HEK293 (cell line): ENCODE measurements around the gene TTN.

Source experiments
- GLI4 ChIP-seq: fragments of 450-650 bp; formaldehyde crosslinking; IDR thresholded peaks from 2 replicates; pipeline ENCODE4 v1.5.1; 2016; ENCODE audit warnings: missing biosample characterization, missing genetic modification characterization
- GLIS1 ChIP-seq: fragments of 450-650 bp; formaldehyde crosslinking; IDR thresholded peaks from 2 replicates; pipeline ENCODE4 v1.5.1; 2016; ENCODE audit warnings: missing biosample characterization, missing genetic modification characterization
- HOXC10 ChIP-seq: sonication (generic); formaldehyde crosslinking; IDR thresholded peaks from 2 replicates; pipeline ENCODE4 v1.8.1; 2023; ENCODE audit warnings: mild to moderate bottlenecking, missing genetic modification reagents
- HOXD13 ChIP-seq: sonication (generic); formaldehyde crosslinking; IDR thresholded peaks from 2 replicates; pipeline ENCODE4 v1.8.0; 2022; ENCODE audit warnings: missing genetic modification reagents, borderline replicate concordance
- IKZF3 ChIP-seq: fragments of 450-650 bp; IDR thresholded peaks from 2 replicates; pipeline ENCODE4 v1.5.0; 2018; ENCODE audit warnings: missing biosample characterization, mild to moderate bottlenecking, missing genetic modification characterization, moderate library complexity
- PRDM2 ChIP-seq: fragments of 450-650 bp; formaldehyde crosslinking; IDR thresholded peaks from 2 replicates; pipeline ENCODE4 v1.5.1; 2016; ENCODE audit warnings: missing biosample characterization, missing genetic modification characterization, borderline replicate concordance
- SP2 ChIP-seq: fragments of 450-650 bp; formaldehyde crosslinking; IDR thresholded peaks from 2 replicates; pipeline ENCODE4 v1.5.1; 2016; ENCODE audit warnings: missing biosample characterization, missing genetic modification characterization
- SP7 ChIP-seq: fragments of 450-650 bp; formaldehyde crosslinking; IDR thresholded peaks from 2 replicates; pipeline ENCODE4 v1.5.1; 2016; ENCODE audit warnings: missing biosample characterization, missing genetic modification characterization
- TCF7L2 ChIP-seq: IDR thresholded peaks from 2 replicates; pipeline ENCODE4 v1.6.1; 2011; ENCODE audit warnings: low read depth, mild to moderate bottlenecking, inconsistent platforms, low read length, moderate library complexity, borderline replicate concordance
- YY2 ChIP-seq: fragments of 450-650 bp; formaldehyde crosslinking; IDR thresholded peaks from 2 replicates; pipeline ENCODE4 v1.5.1; 2016; ENCODE audit warnings: missing biosample characterization, missing genetic modification characterization
- ZBTB49 ChIP-seq: fragments of 450-650 bp; formaldehyde crosslinking; IDR thresholded peaks from 2 replicates; pipeline ENCODE4 v1.5.1; 2016; ENCODE audit warnings: missing biosample characterization, missing genetic modification characterization, low read depth
- ZBTB8A ChIP-seq: fragments of 450-650 bp; formaldehyde crosslinking; IDR thresholded peaks from 2 replicates; pipeline ENCODE4 v1.5.1; 2016; ENCODE audit warnings: missing biosample characterization, missing genetic modification characterization
- ZNF10 ChIP-seq: fragments of 450-650 bp; formaldehyde crosslinking; IDR thresholded peaks from 2 replicates; pipeline ENCODE4 v1.5.1; 2017; ENCODE audit warnings: missing biosample characterization, missing genetic modification characterization
- ZNF155 ChIP-seq: fragments of 450-650 bp; formaldehyde crosslinking; IDR thresholded peaks from 2 replicates; pipeline ENCODE4 v1.5.1; 2016; ENCODE audit warnings: missing biosample characterization, missing genetic modification characterization
- ZNF2 ChIP-seq: fragments of 450-650 bp; formaldehyde crosslinking; IDR thresholded peaks from 2 replicates; pipeline ENCODE4 v1.5.1; 2016; ENCODE audit warnings: missing biosample characterization, missing genetic modification characterization
- ZNF24 ChIP-seq: fragments of 450-650 bp; formaldehyde crosslinking; IDR thresholded peaks from 2 replicates; pipeline ENCODE4 v1.5.1; 2016; ENCODE audit warnings: missing biosample characterization, missing genetic modification characterization
- ZNF26 ChIP-seq: fragments of 450-650 bp; formaldehyde crosslinking; IDR thresholded peaks from 2 replicates; pipeline ENCODE4 v1.5.1; 2016; ENCODE audit warnings: missing biosample characterization, missing genetic modification characterization
- ZNF341 ChIP-seq: fragments of 450-650 bp; formaldehyde crosslinking; IDR thresholded peaks from 2 replicates; pipeline ENCODE4; 2016; ENCODE audit warnings: low read depth, missing biosample characterization, missing genetic modification characterization
- ZNF398 ChIP-seq: fragments of 450-650 bp; formaldehyde crosslinking; IDR thresholded peaks from 2 replicates; pipeline ENCODE4 v1.5.1; 2017; ENCODE audit warnings: missing biosample characterization, missing genetic modification characterization
- ZNF423 ChIP-seq: fragments of 450-650 bp; formaldehyde crosslinking; IDR thresholded peaks from 2 replicates; pipeline ENCODE4 v1.5.1; 2016; ENCODE audit warnings: missing biosample characterization, missing genetic modification characterization
- ZNF549 ChIP-seq: fragments of 450-650 bp; IDR thresholded peaks from 2 replicates; pipeline ENCODE4 v1.5.1; 2018; ENCODE audit warnings: missing biosample characterization, missing genetic modification characterization, mild to moderate bottlenecking, inconsistent platforms, moderate library complexity
- ZNF561 ChIP-seq: fragments of 450-650 bp; IDR thresholded peaks from 2 replicates; pipeline ENCODE4 v1.5.1; 2018; ENCODE audit warnings: missing biosample characterization, missing genetic modification characterization, borderline replicate concordance
- ZNF623 ChIP-seq: fragments of 450-650 bp; formaldehyde crosslinking; IDR thresholded peaks from 2 replicates; pipeline ENCODE4 v1.5.1; 2016; ENCODE audit warnings: missing biosample characterization, missing genetic modification characterization
- ZNF626 ChIP-seq: fragments of 450-650 bp; sonication (Bioruptor Pico); formaldehyde crosslinking; IDR thresholded peaks from 2 replicates; pipeline ENCODE4 v1.5.1; 2018; ENCODE audit warnings: missing biosample characterization, missing genetic modification characterization, inconsistent platforms
- ZNF777 ChIP-seq: fragments of 450-650 bp; formaldehyde crosslinking; IDR thresholded peaks from 2 replicates; pipeline ENCODE4 v1.5.1; 2017; ENCODE audit warnings: missing biosample characterization, missing genetic modification characterization, borderline replicate concordance
- ZNF785 ChIP-seq: fragments of 450-650 bp; formaldehyde crosslinking; IDR thresholded peaks from 2 replicates; pipeline ENCODE4 v1.5.1; 2016; ENCODE audit warnings: missing biosample characterization, missing genetic modification characterization
- TF ChIP-seq, protein P1 (sequence below): IDR thresholded peaks from 2 replicates; pipeline ENCODE4 v1.6.1; 2011; ENCODE audit warnings: mild to moderate bottlenecking, low read depth, low read length, borderline replicate concordance

The TTN gene

GRCh38 chr2:178522950-178523595, 284.1 kb downstream of the TTN start (continued):
- TF ChIP-seq ZBTB49 (tag by site-specific recombination) (no peak), ZNF398 (tag by site-specific recombination) (no peak), GLI4 (tag by site-specific recombination) (no peak), ZNF626 (no peak), GLIS1 (tag by site-specific recombination) (no peak), SP7 (tag by site-specific recombination) (no peak; the same call in 1 of the 2 replicates), TCF7L2 (no peak), ZNF423 (no peak), PRDM2 (tag by site-specific recombination) (no peak), ZNF623 (no peak), ZNF777 (tag by site-specific recombination) (no peak), ZNF155 (tag by site-specific recombination) (no peak), SP2 (peak; percentile 76), ZBTB8A (tag by site-specific recombination) (no peak), HOXD13 (peak; percentile 32; the same call in 1 of the 2 replicates), ZNF549 (no peak), ZNF785 (no peak), ZNF24 (tag by site-specific recombination) (no peak), YY2 (tag by site-specific recombination) (no peak), ZNF26 (tag by site-specific recombination) (no peak), ZNF341 (tag by site-specific recombination) (peak; percentile 64), IKZF3 (tag by site-specific recombination) (no peak), ZNF561 (no peak), ZNF2 (tag by site-specific recombination) (no peak), ZNF10 (tag by site-specific recombination) (no peak), HOXC10 (CRISPR knock-in tag) (no peak)
- TF ChIP-seq, protein P1, sequence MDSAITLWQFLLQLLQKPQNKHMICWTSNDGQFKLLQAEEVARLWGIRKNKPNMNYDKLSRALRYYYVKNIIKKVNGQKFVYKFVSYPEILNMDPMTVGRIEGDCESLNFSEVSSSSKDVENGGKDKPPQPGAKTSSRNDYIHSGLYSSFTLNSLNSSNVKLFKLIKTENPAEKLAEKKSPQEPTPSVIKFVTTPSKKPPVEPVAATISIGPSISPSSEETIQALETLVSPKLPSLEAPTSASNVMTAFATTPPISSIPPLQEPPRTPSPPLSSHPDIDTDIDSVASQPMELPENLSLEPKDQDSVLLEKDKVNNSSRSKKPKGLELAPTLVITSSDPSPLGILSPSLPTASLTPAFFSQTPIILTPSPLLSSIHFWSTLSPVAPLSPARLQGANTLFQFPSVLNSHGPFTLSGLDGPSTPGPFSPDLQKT = no peak
